Regular cardiac myocyte (primary cell): ENCODE results near the gene ITGA11. TPM values are rescaled to one million over a fixed set of nuclear protein-coding genes. Genes with fewer than 3 reads are reported as not detected.

Experiments
- total RNA-seq: library from RNA; depleted of rRNA; stranded (reverse); fragments of >200 nt; gene quantifications from 2 replicates; pipeline ENCODE4 v1.2.3, GENCODE V29; 2014

ITGA11 gene, protein sequence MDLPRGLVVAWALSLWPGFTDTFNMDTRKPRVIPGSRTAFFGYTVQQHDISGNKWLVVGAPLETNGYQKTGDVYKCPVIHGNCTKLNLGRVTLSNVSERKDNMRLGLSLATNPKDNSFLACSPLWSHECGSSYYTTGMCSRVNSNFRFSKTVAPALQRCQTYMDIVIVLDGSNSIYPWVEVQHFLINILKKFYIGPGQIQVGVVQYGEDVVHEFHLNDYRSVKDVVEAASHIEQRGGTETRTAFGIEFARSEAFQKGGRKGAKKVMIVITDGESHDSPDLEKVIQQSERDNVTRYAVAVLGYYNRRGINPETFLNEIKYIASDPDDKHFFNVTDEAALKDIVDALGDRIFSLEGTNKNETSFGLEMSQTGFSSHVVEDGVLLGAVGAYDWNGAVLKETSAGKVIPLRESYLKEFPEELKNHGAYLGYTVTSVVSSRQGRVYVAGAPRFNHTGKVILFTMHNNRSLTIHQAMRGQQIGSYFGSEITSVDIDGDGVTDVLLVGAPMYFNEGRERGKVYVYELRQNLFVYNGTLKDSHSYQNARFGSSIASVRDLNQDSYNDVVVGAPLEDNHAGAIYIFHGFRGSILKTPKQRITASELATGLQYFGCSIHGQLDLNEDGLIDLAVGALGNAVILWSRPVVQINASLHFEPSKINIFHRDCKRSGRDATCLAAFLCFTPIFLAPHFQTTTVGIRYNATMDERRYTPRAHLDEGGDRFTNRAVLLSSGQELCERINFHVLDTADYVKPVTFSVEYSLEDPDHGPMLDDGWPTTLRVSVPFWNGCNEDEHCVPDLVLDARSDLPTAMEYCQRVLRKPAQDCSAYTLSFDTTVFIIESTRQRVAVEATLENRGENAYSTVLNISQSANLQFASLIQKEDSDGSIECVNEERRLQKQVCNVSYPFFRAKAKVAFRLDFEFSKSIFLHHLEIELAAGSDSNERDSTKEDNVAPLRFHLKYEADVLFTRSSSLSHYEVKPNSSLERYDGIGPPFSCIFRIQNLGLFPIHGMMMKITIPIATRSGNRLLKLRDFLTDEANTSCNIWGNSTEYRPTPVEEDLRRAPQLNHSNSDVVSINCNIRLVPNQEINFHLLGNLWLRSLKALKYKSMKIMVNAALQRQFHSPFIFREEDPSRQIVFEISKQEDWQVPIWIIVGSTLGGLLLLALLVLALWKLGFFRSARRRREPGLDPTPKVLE
- total RNA-seq = 9.6 and 46.5 TPM in 2 replicates

DNA sequence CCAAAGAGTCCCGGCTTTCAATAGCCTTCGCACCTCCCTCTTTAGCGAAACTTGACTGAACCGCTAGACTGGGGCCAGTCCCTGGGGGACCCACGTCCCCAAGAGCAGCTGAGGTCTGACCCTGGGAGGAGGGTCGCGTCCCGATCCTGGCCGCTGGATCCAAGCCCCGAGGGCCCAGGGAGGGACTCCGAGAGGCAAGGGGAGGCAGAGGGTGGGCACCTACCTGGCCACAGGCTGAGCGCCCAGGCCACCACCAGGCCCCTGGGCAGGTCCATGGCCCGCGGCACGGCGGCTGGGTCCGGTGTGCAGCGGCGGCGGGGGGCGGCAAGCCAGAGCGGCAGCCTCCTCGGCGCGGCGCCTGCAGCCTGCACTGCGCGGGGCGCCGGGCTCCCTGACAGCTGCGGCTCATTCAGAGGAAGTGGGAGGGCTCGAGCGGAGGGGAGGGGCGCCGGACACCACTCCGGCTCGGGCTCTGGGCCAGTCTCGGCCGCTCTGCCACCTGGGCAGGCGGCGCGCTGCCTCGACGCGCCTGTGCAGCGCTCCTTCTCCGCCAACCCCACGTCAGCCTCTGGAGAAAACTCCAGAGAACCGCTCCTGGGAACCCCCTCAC, at the start of gene ITGA11:
Gene ITGA11, minus strand, starts transcription at position 372 of the 610 bp plus-strand sequence. Its CDS starts 97 bp downstream, at position 275.

DNA sequence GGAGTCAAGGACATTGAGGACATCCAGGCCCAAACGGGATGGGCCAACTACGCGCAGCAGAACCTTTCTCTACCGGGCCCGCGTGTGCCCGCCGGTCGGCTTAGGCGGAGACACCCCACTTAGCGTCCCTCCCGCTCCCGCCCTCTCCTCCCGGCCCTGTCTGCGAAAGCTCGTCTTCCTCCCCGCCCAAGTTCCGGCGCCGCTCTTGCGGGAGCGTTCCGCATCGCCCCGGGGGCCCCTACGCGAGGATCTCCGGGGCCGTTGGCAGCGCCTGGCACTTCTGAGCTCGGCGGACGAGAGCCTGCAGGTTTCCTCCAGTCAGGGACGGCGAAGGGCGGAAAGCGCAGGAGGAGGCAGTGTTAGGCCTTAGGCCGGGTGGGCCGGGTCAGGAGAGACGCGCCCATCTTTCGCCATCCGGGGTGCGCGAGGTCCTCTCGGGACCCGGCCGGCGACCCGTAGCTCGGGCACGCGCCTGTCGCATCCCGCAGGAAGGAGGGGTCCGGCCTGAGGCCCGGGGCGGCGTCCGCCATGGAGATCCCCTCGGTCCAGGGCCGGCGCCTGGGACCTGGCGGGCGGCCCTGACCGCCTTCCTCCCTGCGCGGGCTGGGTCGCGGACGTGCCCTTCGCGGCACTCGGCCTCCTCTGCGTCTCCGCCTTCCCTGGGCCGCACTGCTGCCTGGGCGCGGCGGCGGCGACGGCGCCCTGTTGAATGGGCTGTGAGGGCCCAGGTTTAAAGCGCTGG, 154.2 kb downstream of the ITGA11 start, which contains the start of gene FEM1B:
Gene FEM1B, plus strand, starts transcription at position 143 of the 742 bp plus-strand sequence. CDS start 673 bp downstream, outside the sequence.

Other genes starting within 250 kb of the ITGA11 start
- gene CALML4, start 226.8 kb downstream of the ITGA11 start, total RNA-seq = 0.85 and 1.2 TPM in 2 replicates
- gene CLN6, start 202.4 kb downstream of the ITGA11 start, total RNA-seq = 4.5 and 13.4 TPM in 2 replicates
- gene FEM1B, start 154.4 kb downstream of the ITGA11 start, total RNA-seq = 44.5 and 62.6 TPM in 2 replicates
- 8.2 and 12.3 TPM in 2 replicates for gene CORO2B, start 146.8 kb upstream of the ITGA11 start, total RNA-seq